ENCODE results near the gene HIF3A. TPM values are rescaled to one million over a fixed set of nuclear protein-coding genes. Genes with fewer than 3 reads are reported as not detected.

Gene HIF3A
- total and polyA plus RNA-seq, 2 of the 4 experiments (the other 2 are of a cell fraction): 0.02 TPM; not detected in 1

GRCh38 chr19:46296202-46296480, 701 bp upstream of the HIF3A start:
- CTCF ChIA-PET: interaction anchor here (1.9 kb wide), 1 partner anchor 16 kb away, joined by 4 read pairs; no protein-coding TSS in a partner anchor
- POLR2A ChIA-PET (ENCODE audit: unreplicated experiment): interaction anchor here (0.6 kb wide), 1 partner anchor 16 kb away, joined by 4 read pairs; no protein-coding TSS in a partner anchor

More at GRCh38 chr19:46296202-46296480, 701 bp upstream of the HIF3A start:
- ATAC-seq (ENCODE audit: low read depth) (no peak), DNase-seq (no peak)
- no peak overlapping the region for H3K56ac ChIP-seq (ENCODE audit: extremely low read depth, insufficient read depth, low read length)
- in situ Hi-C loops (cut with MboI; ENCODE audit: low sequenced_read_pairs) (no loop called here), dilution Hi-C loops (cut with HindIII; ENCODE audit: low sequenced_read_pairs, unreplicated experiment) (no loop called here), intact Hi-C loops (cut with micrococcal nuclease) (no loop called here)
- no peak overlapping the region for H3K4me2 ChIP-seq (ENCODE audit: low read depth, low read length)
- peaks cover 6% of the 10 kb centered on the region; the same call in 1 of the 2 replicates for H3K4me1 ChIP-seq (ENCODE audit: control insufficient read depth, insufficient read depth, low read length)
- no peak for TF ChIP-seq NFE2L2 (IDR thresholded peaks at IDR 0.05; ENCODE audit: low read depth, low read length)
- no peak overlapping the region for H3K18ac ChIP-seq (ENCODE audit: low read depth, low read length)
- H3K4me3 ChIP-seq (ENCODE audit: insufficient read depth, low read depth, low read length): no peak overlapping the region
- no peak overlapping the region for H2BK15ac ChIP-seq (ENCODE audit: low read depth, low read length)
- no TSS peak for BruUV-seq (replicated peaks)
- no peak overlapping the region for H3K27ac ChIP-seq (ENCODE audit: insufficient read depth, low read length)
- no peak overlapping the region for H4K5ac ChIP-seq (ENCODE audit: low read depth, low read length)
- WGBS, 2 experiments (ENCODE audit: extremely low coverage in 2 of 2, insufficient read length in 1 of 2): no CpG with 5 or more reads among the region's 3 CpGs
- H2AFZ ChIP-seq (replicated peaks; ENCODE audit: low read length, poor library complexity): no peak overlapping the region
- no peak overlapping the region for H4K8ac ChIP-seq (ENCODE audit: low read depth in 2 of 2, low read length in 2 of 2)
- H3K9ac ChIP-seq (ENCODE audit: low read depth, low read length): no peak overlapping the region
- H2BK120ac ChIP-seq (ENCODE audit: low read depth, low read length): no peak overlapping the region
- no peak overlapping the region for H2BK20ac ChIP-seq (ENCODE audit: low read depth, low read length)
- peaks cover 6% of the 10 kb centered on the region for H3K9me3 ChIP-seq (ENCODE audit: control insufficient read depth, insufficient read depth, low read length)
- no peaks in the 10 kb centered on the region for H3K9me1 ChIP-seq (ENCODE audit: insufficient read depth, low read length)
- H3K79me1 ChIP-seq (ENCODE audit: low read depth in 1 of 2, low read length in 2 of 2): no peaks in the 10 kb centered on the region
- H3K14ac ChIP-seq (replicated peaks; ENCODE audit: low read depth, low read length): no peak overlapping the region
- H4K20me1 ChIP-seq (ENCODE audit: insufficient read depth, low read length): no peaks in the 10 kb centered on the region
- H3K23ac ChIP-seq (ENCODE audit: low read depth, low read length): no peak overlapping the region
- peaks cover 49% of the 10 kb centered on the region for H3K27me3 ChIP-seq (ENCODE audit: control insufficient read depth, insufficient read depth, low read length)
- no peaks in the 10 kb centered on the region for H3K36me3 ChIP-seq (ENCODE audit: control insufficient read depth, insufficient read depth, low read length)
- H2AK5ac ChIP-seq (ENCODE audit: low read depth, low read length): no peak overlapping the region
- no peak overlapping the region for H2BK5ac ChIP-seq (ENCODE audit: low read depth, low read length, poor library complexity, severe bottlenecking)
- H2AK9ac ChIP-seq (replicated peaks; ENCODE audit: low read depth, low read length, poor library complexity): no peak overlapping the region
- no peak overlapping the region for H4K91ac ChIP-seq (ENCODE audit: insufficient read depth, low read depth, low read length)
- H3K4ac ChIP-seq (ENCODE audit: low read depth, low read length): no peak overlapping the region
